HepG2 (cell line): ENCODE results near the gene USP27X. TPM values are rescaled to one million over a fixed set of nuclear protein-coding genes. Genes with fewer than 3 reads are reported as not detected.
A peak's percentile ranks its signal among the peaks of the same experiment; 100 is the strongest.

Source experiments
- GABPB1 ChIP-seq: IDR thresholded peaks from 2 replicates; pipeline ENCODE4 v1.6.1; 2016; ENCODE audit warnings: mild to moderate bottlenecking, missing genetic modification reagents, moderate library complexity, missing compliant biosample characterization
- GFI1 ChIP-seq: sonication (generic); formaldehyde crosslinking; IDR thresholded peaks from 2 replicates; pipeline ENCODE4 v1.5.0; 2020; ENCODE audit warnings: missing genetic modification reagents, mild to moderate bottlenecking, borderline replicate concordance
- HNF4A ChIP-seq: sonication (generic); formaldehyde crosslinking; IDR thresholded peaks from 2 replicates; pipeline ENCODE4 v1.4.0; 2020; ENCODE audit warnings: missing genetic modification reagents
- KLF6 ChIP-seq: IDR thresholded peaks from 2 replicates; pipeline ENCODE4 v1.8.0; 2016; ENCODE audit warnings: missing biosample characterization, missing genetic modification reagents
- SALL1 ChIP-seq: sonication (generic); formaldehyde crosslinking; IDR thresholded peaks from 2 replicates; pipeline ENCODE4 v1.8.0; 2022; ENCODE audit warnings: mild to moderate bottlenecking, missing genetic modification reagents
- SIX4 ChIP-seq: sonication (generic); formaldehyde crosslinking; IDR thresholded peaks from 2 replicates; pipeline ENCODE4 v1.4.0; 2020; ENCODE audit warnings: missing genetic modification reagents
- SNRNP70 ChIP-seq: fragments of 200-400 bp; formaldehyde crosslinking; IDR thresholded peaks from 2 replicates; pipeline ENCODE4 v1.6.1; 2017; ENCODE audit warnings: mild to moderate bottlenecking, low read depth, low read length, moderate library complexity
- TBX3 ChIP-seq: fragments of 450-650 bp; IDR thresholded peaks from 2 replicates; pipeline ENCODE4 v1.6.1; 2017; ENCODE audit warnings: antibody characterized with exemption, mild to moderate bottlenecking, inconsistent platforms, borderline replicate concordance
- ZNF274 ChIP-seq: sonication (generic); formaldehyde crosslinking; IDR thresholded peaks from 2 replicates; pipeline ENCODE4 v1.5.1; 2020; ENCODE audit warnings: mild to moderate bottlenecking, missing genetic modification reagents
- ZNF441 ChIP-seq: sonication (generic); formaldehyde crosslinking; IDR thresholded peaks from 2 replicates; pipeline ENCODE4 v1.7.0; 2021; ENCODE audit warnings: missing genetic modification reagents, borderline replicate concordance
- ZNF644 ChIP-seq: IDR thresholded peaks from 2 replicates; pipeline ENCODE4 v1.6.1; 2016; ENCODE audit warnings: low read depth
- polyA plus RNA-seq, 8 experiments: library from polyadenylated mRNA; depleted of rRNA in 3 of 8; stranded (reverse) in 7 of 8; unstranded in 1 of 8; fragments of >200 nt; fragmentation: Illumina TruSeq in 4 of 8; extraction: Trizol in 4 of 8; gene quantifications; 2 replicates each; pipeline versions ENCODE4 v1.2.1 to v1.2.3, GENCODE V29; 2011 to 2016; ENCODE audit warnings: low read depth in 4 of 8, missing spikeins in 1 of 8, mixed read lengths in 1 of 8; ENCODE audit not compliant: insufficient read depth in 1 of 8
- total RNA-seq, 5 experiments: library from RNA; depleted of rRNA; stranded (reverse); fragments of >200 nt; fragmentation: Illumina TruSeq; extraction: Trizol; gene quantifications; 2 replicates each; pipeline ENCODE4 v1.2.3, GENCODE V29; 2016; ENCODE audit warnings: low read depth in 1 of 5
- TF ChIP-seq, protein P1 (sequence below): IDR thresholded peaks from 2 replicates; pipeline ENCODE4 v1.6.1; 2012; ENCODE audit warnings: low read length, improper control_type of control experiment
- TF ChIP-seq, protein P2 (sequence below): sonication (generic); formaldehyde crosslinking; conservative IDR thresholded peaks from 2 replicates; pipeline ENCODE4 v1.4.0; 2020; ENCODE audit warnings: mild to moderate bottlenecking, missing genetic modification reagents, moderate library complexity

Gene USP27X
- total and polyA plus RNA-seq, 2 of the 13 experiments (the other 11 are each of a cell fraction or from before 2014, with no cell fraction given), result 7.2 to 9.7 TPM

DNA sequence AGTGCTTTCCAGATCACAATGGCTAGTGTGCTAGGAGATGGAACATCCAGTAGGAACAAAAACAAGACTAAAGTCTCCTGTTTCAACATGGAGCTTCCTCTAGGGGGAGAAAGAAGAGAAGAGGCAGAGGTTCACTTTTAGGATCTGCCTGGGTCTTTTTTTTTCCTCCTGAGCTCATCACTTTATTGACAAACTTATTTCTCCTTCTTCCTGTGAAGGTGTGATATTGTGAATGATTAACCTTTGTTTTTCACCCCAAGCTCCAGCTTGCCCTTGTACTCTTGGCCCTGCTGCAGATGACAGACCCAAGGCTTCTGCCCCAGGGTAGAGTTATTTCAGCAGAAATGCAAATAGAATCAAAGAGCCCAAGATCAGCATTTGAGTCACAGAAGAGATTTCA is 36.7 kb upstream of the USP27X start (continued):
- TF ChIP-seq, protein P1, sequence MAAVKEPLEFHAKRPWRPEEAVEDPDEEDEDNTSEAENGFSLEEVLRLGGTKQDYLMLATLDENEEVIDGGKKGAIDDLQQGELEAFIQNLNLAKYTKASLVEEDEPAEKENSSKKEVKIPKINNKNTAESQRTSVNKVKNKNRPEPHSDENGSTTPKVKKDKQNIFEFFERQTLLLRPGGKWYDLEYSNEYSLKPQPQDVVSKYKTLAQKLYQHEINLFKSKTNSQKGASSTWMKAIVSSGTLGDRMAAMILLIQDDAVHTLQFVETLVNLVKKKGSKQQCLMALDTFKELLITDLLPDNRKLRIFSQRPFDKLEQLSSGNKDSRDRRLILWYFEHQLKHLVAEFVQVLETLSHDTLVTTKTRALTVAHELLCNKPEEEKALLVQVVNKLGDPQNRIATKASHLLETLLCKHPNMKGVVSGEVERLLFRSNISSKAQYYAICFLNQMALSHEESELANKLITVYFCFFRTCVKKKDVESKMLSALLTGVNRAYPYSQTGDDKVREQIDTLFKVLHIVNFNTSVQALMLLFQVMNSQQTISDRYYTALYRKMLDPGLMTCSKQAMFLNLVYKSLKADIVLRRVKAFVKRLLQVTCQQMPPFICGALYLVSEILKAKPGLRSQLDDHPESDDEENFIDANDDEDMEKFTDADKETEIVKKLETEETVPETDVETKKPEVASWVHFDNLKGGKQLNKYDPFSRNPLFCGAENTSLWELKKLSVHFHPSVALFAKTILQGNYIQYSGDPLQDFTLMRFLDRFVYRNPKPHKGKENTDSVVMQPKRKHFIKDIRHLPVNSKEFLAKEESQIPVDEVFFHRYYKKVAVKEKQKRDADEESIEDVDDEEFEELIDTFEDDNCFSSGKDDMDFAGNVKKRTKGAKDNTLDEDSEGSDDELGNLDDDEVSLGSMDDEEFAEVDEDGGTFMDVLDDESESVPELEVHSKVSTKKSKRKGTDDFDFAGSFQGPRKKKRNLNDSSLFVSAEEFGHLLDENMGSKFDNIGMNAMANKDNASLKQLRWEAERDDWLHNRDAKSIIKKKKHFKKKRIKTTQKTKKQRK, result no peak
- TF ChIP-seq GFI1 (CRISPR knock-in tag), result peak; percentile 30; the same call in 1 of the 2 replicates
- peak; percentile 37; the same call in 1 of the 2 replicates for TF ChIP-seq SALL1 (CRISPR knock-in tag)
- TF ChIP-seq TBX3, result peak; percentile 91
- peak; percentile 23 for TF ChIP-seq GABPB1 (CRISPR knock-in tag)
- no peak for TF ChIP-seq ZNF441 (CRISPR knock-in tag)
- no peak for TF ChIP-seq KLF6 (CRISPR knock-in tag)
- TF ChIP-seq HNF4A (CRISPR knock-in tag), result peak; percentile 56
- TF ChIP-seq SIX4 (CRISPR knock-in tag), result no peak
- no peak for TF ChIP-seq SNRNP70
- TF ChIP-seq, protein P2, sequence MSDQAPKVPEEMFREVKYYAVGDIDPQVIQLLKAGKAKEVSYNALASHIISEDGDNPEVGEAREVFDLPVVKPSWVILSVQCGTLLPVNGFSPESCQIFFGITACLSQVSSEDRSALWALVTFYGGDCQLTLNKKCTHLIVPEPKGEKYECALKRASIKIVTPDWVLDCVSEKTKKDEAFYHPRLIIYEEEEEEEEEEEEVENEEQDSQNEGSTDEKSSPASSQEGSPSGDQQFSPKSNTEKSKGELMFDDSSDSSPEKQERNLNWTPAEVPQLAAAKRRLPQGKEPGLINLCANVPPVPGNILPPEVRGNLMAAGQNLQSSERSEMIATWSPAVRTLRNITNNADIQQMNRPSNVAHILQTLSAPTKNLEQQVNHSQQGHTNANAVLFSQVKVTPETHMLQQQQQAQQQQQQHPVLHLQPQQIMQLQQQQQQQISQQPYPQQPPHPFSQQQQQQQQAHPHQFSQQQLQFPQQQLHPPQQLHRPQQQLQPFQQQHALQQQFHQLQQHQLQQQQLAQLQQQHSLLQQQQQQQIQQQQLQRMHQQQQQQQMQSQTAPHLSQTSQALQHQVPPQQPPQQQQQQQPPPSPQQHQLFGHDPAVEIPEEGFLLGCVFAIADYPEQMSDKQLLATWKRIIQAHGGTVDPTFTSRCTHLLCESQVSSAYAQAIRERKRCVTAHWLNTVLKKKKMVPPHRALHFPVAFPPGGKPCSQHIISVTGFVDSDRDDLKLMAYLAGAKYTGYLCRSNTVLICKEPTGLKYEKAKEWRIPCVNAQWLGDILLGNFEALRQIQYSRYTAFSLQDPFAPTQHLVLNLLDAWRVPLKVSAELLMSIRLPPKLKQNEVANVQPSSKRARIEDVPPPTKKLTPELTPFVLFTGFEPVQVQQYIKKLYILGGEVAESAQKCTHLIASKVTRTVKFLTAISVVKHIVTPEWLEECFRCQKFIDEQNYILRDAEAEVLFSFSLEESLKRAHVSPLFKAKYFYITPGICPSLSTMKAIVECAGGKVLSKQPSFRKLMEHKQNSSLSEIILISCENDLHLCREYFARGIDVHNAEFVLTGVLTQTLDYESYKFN, result peak; percentile 93
- no peak for TF ChIP-seq ZNF644 (CRISPR knock-in tag)
- no peak for TF ChIP-seq ZNF274
